ENCODE data around the gene CADM1.

DNA sequence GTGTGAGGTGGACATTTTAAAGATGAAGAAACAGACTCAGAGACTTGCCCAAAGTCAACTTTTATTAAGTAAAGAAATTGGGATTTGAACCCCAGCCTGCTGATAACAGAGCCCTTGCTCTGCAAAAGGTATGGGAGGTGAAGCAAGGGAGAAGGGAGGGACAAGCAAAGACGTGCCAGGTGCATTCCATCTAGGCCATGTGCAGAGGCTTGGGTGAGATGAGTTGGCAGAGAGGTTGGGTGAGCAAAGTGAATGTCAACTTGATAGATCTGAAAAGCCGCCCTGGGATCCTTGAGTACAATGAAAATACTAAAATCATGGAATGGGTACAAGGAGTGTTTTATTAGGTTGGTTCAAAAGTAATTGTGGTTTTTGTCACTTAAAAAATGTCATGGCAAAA is 341.3 kb downstream of the CADM1 start:
- TF ChIP-seq POLR2A (IDR thresholded peaks at IDR 0.05), result no peak
- TF ChIP-seq, protein P1, sequence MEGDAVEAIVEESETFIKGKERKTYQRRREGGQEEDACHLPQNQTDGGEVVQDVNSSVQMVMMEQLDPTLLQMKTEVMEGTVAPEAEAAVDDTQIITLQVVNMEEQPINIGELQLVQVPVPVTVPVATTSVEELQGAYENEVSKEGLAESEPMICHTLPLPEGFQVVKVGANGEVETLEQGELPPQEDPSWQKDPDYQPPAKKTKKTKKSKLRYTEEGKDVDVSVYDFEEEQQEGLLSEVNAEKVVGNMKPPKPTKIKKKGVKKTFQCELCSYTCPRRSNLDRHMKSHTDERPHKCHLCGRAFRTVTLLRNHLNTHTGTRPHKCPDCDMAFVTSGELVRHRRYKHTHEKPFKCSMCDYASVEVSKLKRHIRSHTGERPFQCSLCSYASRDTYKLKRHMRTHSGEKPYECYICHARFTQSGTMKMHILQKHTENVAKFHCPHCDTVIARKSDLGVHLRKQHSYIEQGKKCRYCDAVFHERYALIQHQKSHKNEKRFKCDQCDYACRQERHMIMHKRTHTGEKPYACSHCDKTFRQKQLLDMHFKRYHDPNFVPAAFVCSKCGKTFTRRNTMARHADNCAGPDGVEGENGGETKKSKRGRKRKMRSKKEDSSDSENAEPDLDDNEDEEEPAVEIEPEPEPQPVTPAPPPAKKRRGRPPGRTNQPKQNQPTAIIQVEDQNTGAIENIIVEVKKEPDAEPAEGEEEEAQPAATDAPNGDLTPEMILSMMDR (IDR thresholded peaks at IDR 0.05 in 4 of 5, conservative IDR thresholded peaks at IDR 0.05 in 1 of 5), result no peak

All from gastrocnemius medialis (tissue), 4 donors.